NCI-H345 treated with DMSO at 0.1 percent for 48 hours (cell line): ENCODE data around the gene AEBP1.

Source experiments
- DNase-seq: peaks from one replicate; lab custom pipeline; 2025; ENCODE audit not compliant: unreplicated experiment; lab: John Stamatoyannopoulos, UW

AEBP1 gene

GRCh38 chr7:44066494-44067063, 37.6 kb upstream of the AEBP1 start:
- DNase-seq: no peak

- no peak for DNase-seq
Observed at GRCh38 chr7:44067064-44067951, 36.8 kb upstream of the AEBP1 start.

GRCh38 chr7:44068054-44068453, 36.1 kb upstream of the AEBP1 start:
- no peak for DNase-seq

GRCh38 chr7:44071726-44072363, 32.3 kb upstream of the AEBP1 start:
- DNase-seq: no peak

- DNase-seq: peak; percentile 18
Observed at GRCh38 chr7:44072364-44073231, 31.5 kb upstream of the AEBP1 start.

- DNase-seq: no peak
Observed at GRCh38 chr7:44073664-44074348, 30.3 kb upstream of the AEBP1 start.

- DNase-seq: no peak
Observed at GRCh38 chr7:44074349-44074695, 29.8 kb upstream of the AEBP1 start.

GRCh38 chr7:44075296-44076075, 28.7 kb upstream of the AEBP1 start:
- DNase-seq: no peak

- no peak for DNase-seq
Observed at GRCh38 chr7:44076101-44076895, 27.8 kb upstream of the AEBP1 start.

GRCh38 chr7:44077061-44077460, 27.1 kb upstream of the AEBP1 start:
- no peak for DNase-seq

- no peak for DNase-seq
Observed at GRCh38 chr7:44077681-44078091, 26.5 kb upstream of the AEBP1 start.

GRCh38 chr7:44078521-44078920, 25.6 kb upstream of the AEBP1 start:
- no peak for DNase-seq

- no peak for DNase-seq
Observed at GRCh38 chr7:44079331-44080021, 24.7 kb upstream of the AEBP1 start.

GRCh38 chr7:44080118-44080517, 24.0 kb upstream of the AEBP1 start:
- no peak for DNase-seq

- no peak for DNase-seq
Observed at GRCh38 chr7:44080686-44081265, 23.4 kb upstream of the AEBP1 start.

- DNase-seq: no peak
Observed at GRCh38 chr7:44081266-44081748, 22.8 kb upstream of the AEBP1 start.

- peak; percentile 82 for DNase-seq
Observed at GRCh38 chr7:44082541-44083207, 21.5 kb upstream of the AEBP1 start.
